ENCODE results near the gene OTOS. TPM values are rescaled to one million over a fixed set of nuclear protein-coding genes. Genes with fewer than 3 reads are reported as not detected.

OTOS gene
- total and polyA plus RNA-seq, 2 donors (not counting 1 experiment from before 2014, with no cell fraction given): not detected

GRCh38 chr2:240169486-240170353, 29.3 kb upstream of the OTOS start:
- Histone ChIP-seq H4K20me1 (ENCODE audit: control insufficient read depth, insufficient read depth, low read length, poor library complexity, severe bottlenecking) (no peaks in the 10 kb centered on the region), H3K9ac (ENCODE audit: low read length) (no peak overlapping the region), H3K9me3 (ENCODE audit: control extremely low read depth in 1 of 3, control insufficient read depth in 2 of 3, insufficient read depth in 1 of 3, low read length in 2 of 3) (peaks cover 0 to 11% (median 0%) of the 10 kb centered on the region in 3 donors), H3K4me2 (replicated peaks; ENCODE audit: low read depth, low read length, poor library complexity, severe bottlenecking) (no peak overlapping the region), H2AFZ (ENCODE audit: insufficient read depth, low read depth, low read length, poor library complexity, severe bottlenecking) (no peak overlapping the region), H3K79me2 (ENCODE audit: control insufficient read depth, insufficient read depth, low read length) (no peaks in the 10 kb centered on the region), H3K36me3 (replicated peaks in 1 of 2; ENCODE audit: control extremely low read depth in 1 of 2, control insufficient read depth in 1 of 2, extremely low read depth in 1 of 2, insufficient read depth in 2 of 2, low read length in 1 of 2) (no peaks in the 10 kb centered on the region), H3K27ac (ENCODE audit: low read length in 2 of 2) (no peak overlapping the region), H3K4me3 (ENCODE audit: control extremely low read depth in 1 of 5, extremely low read depth in 1 of 5, insufficient read depth in 1 of 5, low read depth in 2 of 5, low read length in 4 of 5) (no peak overlapping the region), H3K4me1 (ENCODE audit: control insufficient read depth in 2 of 2, insufficient read depth in 2 of 2, low read length in 2 of 2) (no peaks in the 10 kb centered on the region), H3K27me3 (replicated peaks in 1 of 4; ENCODE audit: control extremely low read depth in 1 of 4, control insufficient read depth in 3 of 4, insufficient read depth in 4 of 4, low read length in 3 of 4) (no peaks in the 10 kb centered on the region)
- H3K4me1 Mint-ChIP-seq: no peaks in the 10 kb centered on the region
- H3K27me3 Mint-ChIP-seq: peaks cover 6% of the 10 kb centered on the region
- DNase-seq: no peak
- POLR2A ChIA-PET: no interaction called here
- no peak overlapping the region for H3K4me3 Mint-ChIP-seq
- 91% methylated on average over 11 of the region's 15 CpGs for WGBS (ENCODE audit: insufficient coverage)
- CTCF ChIA-PET: no interaction called here
- no peak for ATAC-seq (ENCODE audit: low read depth)
- intact Hi-C loops (cut with micrococcal nuclease): no loop called here
- H3K9me3 Mint-ChIP-seq (ENCODE audit: insufficient read depth): no peaks in the 10 kb centered on the region
- TF ChIP-seq EZH2 (IDR thresholded peaks at IDR 0.05; ENCODE audit: borderline replicate concordance, insufficient read depth, low read depth, low read length, poor library complexity, severe bottlenecking) (no peak), CTCF (IDR thresholded peaks at IDR 0.05) (no peak)
- H3K27ac Mint-ChIP-seq: no peak overlapping the region
